B cell (primary cell): Measurements from ENCODE around the gene NMNAT3. TPM values are rescaled to one million over a fixed set of nuclear protein-coding genes. Genes with fewer than 3 reads are reported as not detected.

ENCODE experiments used
- ATAC-seq: fragments of 200-7000 bp; cut with Tn5 transposase; one replicate; pipeline ENCODE4 v1.10.0; 2021; ENCODE audit warnings: low read depth, mild to moderate bottlenecking, moderate number of reproducible peaks, moderate library complexity
- CTCF ChIA-PET: fragments of 350-600 bp; sonication (Branson Sonifier 250); formaldehyde crosslinking; loops from one replicate; lab custom pipeline; 2021; ENCODE audit warnings: antibody characterized with exemption, inconsistent platforms; lab: Charles Lee
- POLR2A ChIA-PET: fragments of 350-600 bp; sonication (Branson Sonifier 250); formaldehyde crosslinking; loops from one replicate; lab custom pipeline; 2021; ENCODE audit warnings: antibody characterized with exemption; lab: Charles Lee
- DNase-seq: peaks from one replicate; pipeline ENCODE4 v3.0.0; 2013
- H2AFZ ChIP-seq: 2 replicates; pipeline ENCODE4 v1.6.1; 2012; ENCODE audit warnings: mild to moderate bottlenecking, low read depth, low read length; ENCODE audit not compliant: insufficient read depth, poor library complexity, severe bottlenecking
- H3K27ac ChIP-seq, 2 donors: 1 replicate in 1 of 2; 2 replicates in 1 of 2; pipeline ENCODE4 v1.5.1; 2012 to 2013; ENCODE audit warnings: low read length in 2 of 2, mild to moderate bottlenecking in 2 of 2, moderate library complexity in 1 of 2
- H3K27me3 ChIP-seq, 4 experiments: fragments of 200-600 bp in 1 of 4; sonication (generic) in 1 of 4; replicated peaks in 1 of 4; 1 replicate in 2 of 4; 2 replicates in 2 of 4; pipeline versions ENCODE4 v1.6.1 to v1.7.0; 2013 to 2016; ENCODE audit warnings: low read length in 3 of 4, mild to moderate bottlenecking in 2 of 4, mixed read lengths in 1 of 4, moderate library complexity in 1 of 4; ENCODE audit not compliant: insufficient read depth in 4 of 4, control insufficient read depth in 3 of 4; ENCODE audit errors: control extremely low read depth in 1 of 4
- H3K36me3 ChIP-seq, 2 experiments: replicated peaks in 1 of 2; 1 replicate in 1 of 2; 2 replicates in 1 of 2; pipeline versions ENCODE4 v1.6.1 to v1.7.1; 2013; ENCODE audit warnings: low read length in 1 of 2; ENCODE audit not compliant: insufficient read depth in 2 of 2, control insufficient read depth in 1 of 2; ENCODE audit errors: control extremely low read depth in 1 of 2, extremely low read depth in 1 of 2
- H3K4me1 ChIP-seq, 2 donors: fragments of 200-600 bp in 1 of 2; sonication (generic) in 1 of 2; 1 replicate in 1 of 2; 2 replicates in 1 of 2; pipeline versions ENCODE4 v1.5.1 to v1.6.1; 2013 to 2017; ENCODE audit warnings: low read length in 2 of 2; ENCODE audit not compliant: control insufficient read depth in 2 of 2, insufficient read depth in 2 of 2
- H3K4me2 ChIP-seq: replicated peaks from 2 replicates; pipeline ENCODE3; 2012; ENCODE audit warnings: mild to moderate bottlenecking, low read depth, low read length; ENCODE audit not compliant: poor library complexity, severe bottlenecking
- H3K4me3 ChIP-seq, 5 experiments: fragments of 200-600 bp in 1 of 5; sonication (generic) in 1 of 5; 1 replicate in 3 of 5; 2 replicates in 2 of 5; pipeline versions ENCODE4 v1.5.1 to v1.7.0; 2011 to 2016; ENCODE audit warnings: low read length in 4 of 5, mild to moderate bottlenecking in 4 of 5, low read depth in 2 of 5, control low read depth in 1 of 5, moderate library complexity in 1 of 5; ENCODE audit not compliant: insufficient read depth in 1 of 5; ENCODE audit errors: control extremely low read depth in 1 of 5, extremely low read depth in 1 of 5
- H3K79me2 ChIP-seq: fragments of 200-600 bp; sonication (generic); one replicate; pipeline ENCODE4 v1.6.0; 2016; ENCODE audit warnings: low read length; ENCODE audit not compliant: control insufficient read depth, insufficient read depth
- H3K9ac ChIP-seq: fragments of 200-600 bp; sonication (generic); 2 replicates; pipeline ENCODE4 v1.6.1; 2017; ENCODE audit warnings: mild to moderate bottlenecking, low read length, moderate library complexity
- H3K9me3 ChIP-seq, 3 donors: one replicate each; pipeline versions ENCODE4 v1.6.1 to v1.7.1; 2013; ENCODE audit warnings: low read length in 2 of 3; ENCODE audit not compliant: control insufficient read depth in 2 of 3, insufficient read depth in 1 of 3; ENCODE audit errors: control extremely low read depth in 1 of 3
- H4K20me1 ChIP-seq: 2 replicates; pipeline ENCODE4 v1.6.0; 2012; ENCODE audit warnings: mild to moderate bottlenecking, low read length; ENCODE audit not compliant: insufficient read depth, control insufficient read depth, poor library complexity, severe bottlenecking
- H3K27ac Mint-ChIP-seq: one replicate; pipeline ENCODE4 v1.8.0; 2021; ENCODE audit warnings: mixed read lengths
- H3K27me3 Mint-ChIP-seq: one replicate; pipeline ENCODE4 v1.8.0; 2021; ENCODE audit warnings: mixed read lengths
- H3K4me1 Mint-ChIP-seq: one replicate; pipeline ENCODE4 v1.8.0; 2021; ENCODE audit warnings: mixed read lengths
- H3K4me3 Mint-ChIP-seq: one replicate; pipeline ENCODE4 v1.8.0; 2021; ENCODE audit warnings: mixed read lengths
- H3K9me3 Mint-ChIP-seq: one replicate; pipeline ENCODE4 v1.8.0; 2022; ENCODE audit warnings: mixed read lengths; ENCODE audit not compliant: insufficient read depth
- CTCF ChIP-seq: fragments of 200-600 bp; IDR thresholded peaks from one replicate; pipeline ENCODE4 v1.8.0; 2022; ENCODE audit warnings: antibody characterized with exemption, mild to moderate bottlenecking
- EZH2 ChIP-seq: IDR thresholded peaks from 2 replicates; pipeline ENCODE4 v1.6.1; 2012; ENCODE audit warnings: borderline replicate concordance, low read depth, mild to moderate bottlenecking, moderate library complexity, low read length; ENCODE audit not compliant: insufficient read depth, poor library complexity, severe bottlenecking
- WGBS: methylation state at CpG from one replicate; pipeline ENCODE4 v1.1.5; 2013; ENCODE audit warnings: missing lambda C conversion rate; ENCODE audit not compliant: insufficient coverage; 5-methylcytosine and 5-hydroxymethylcytosine counted together
- intact Hi-C: fragments of 100-400 bp; cut with micrococcal nuclease; formaldehyde crosslinking; loops from one replicate; pipeline ENCODE4 v1.10.0; 2022
- polyA plus RNA-seq: library from polyadenylated mRNA; depleted of rRNA; stranded (reverse); fragments of >200 nt; gene quantifications from 2 replicates; pipeline ENCODE4 v1.2.3, GENCODE V29; 2012
- total RNA-seq, 2 donors: library from RNA; stranded (reverse); fragments of 120-200 nt in 1 of 2; gene quantifications; 1 replicate in 1 of 2; 2 replicates in 1 of 2; pipeline versions ENCODE4 v1.2.3 to v1.2.4, GENCODE V29; 2013 to 2022

The NMNAT3 gene
- total and polyA plus RNA-seq, 2 donors (not counting 1 experiment from before 2014, with no cell fraction given): 1.9 to 3.3 TPM

GRCh38 chr3:139564294-139564861 lies 113.4 kb downstream of the NMNAT3 start:
- Histone ChIP-seq H3K4me2 (no peak overlapping the region), H3K79me2 (no peaks in the 10 kb centered on the region), H4K20me1 (no peaks in the 10 kb centered on the region), H3K27me3 (no peaks in the 10 kb centered on the region), H3K9ac (no peak overlapping the region), H3K27ac (no peak overlapping the region), H3K4me1 (no peaks in the 10 kb centered on the region), H3K36me3 (no peaks in the 10 kb centered on the region), H3K9me3 (no peaks in the 10 kb centered on the region), H2AFZ (no peak overlapping the region), H3K4me3 (no peak overlapping the region)
- intact Hi-C loops: no loop called here
- Mint-ChIP-seq H3K27me3 (no peaks in the 10 kb centered on the region), H3K9me3 (no peaks in the 10 kb centered on the region), H3K4me1 (no peaks in the 10 kb centered on the region), H3K4me3 (no peak overlapping the region), H3K27ac (no peak overlapping the region)
- WGBS: 87% methylated on average over 3 of the region's 5 CpGs
- POLR2A ChIA-PET: no interaction called here
- DNase-seq (no peak), ATAC-seq (no peak)
- CTCF ChIA-PET: no interaction called here
- TF ChIP-seq CTCF (no peak), EZH2 (no peak)

- Mint-ChIP-seq H3K27ac (no peak overlapping the region), H3K4me3 (no peak overlapping the region), H3K4me1 (no peaks in the 10 kb centered on the region), H3K9me3 (no peaks in the 10 kb centered on the region), H3K27me3 (no peaks in the 10 kb centered on the region)
- no peak overlapping the region for H3K27ac ChIP-seq
- DNase-seq: no peak
- H3K27me3 ChIP-seq: no peaks in the 10 kb centered on the region
- ChIA-PET CTCF (no interaction called here), POLR2A (no interaction called here)
- H3K79me2 ChIP-seq: no peaks in the 10 kb centered on the region
- no peaks in the 10 kb centered on the region for H3K36me3 ChIP-seq
- H3K4me3 ChIP-seq: no peak overlapping the region
- intact Hi-C loops: no loop called here
- H2AFZ ChIP-seq: no peak overlapping the region
- no peaks in the 10 kb centered on the region for H4K20me1 ChIP-seq
- no peaks in the 10 kb centered on the region for H3K4me1 ChIP-seq
- WGBS: 92% methylated on average over 1 of the region's 1 CpG
- no peaks in the 10 kb centered on the region for H3K9me3 ChIP-seq
- ATAC-seq: no peak
- H3K9ac ChIP-seq: no peak overlapping the region
- no peak overlapping the region for H3K4me2 ChIP-seq
- TF ChIP-seq CTCF: no peak
- TF ChIP-seq EZH2: no peak
Observed at GRCh38 chr3:139561959-139562676, 115.7 kb downstream of the NMNAT3 start.
